ENCODE data around the gene GPRC5A.
"Not testable (repeated sequence)": the region's sequence is repeated elsewhere in the genome, so short reads cannot be mapped to it uniquely, and the experiment has no call there.

GPRC5A gene

GRCh38 chr12:12891080-12891880, at the start of gene GPRC5A:
Gene GPRC5A (plus strand): TSS chr12:12891562. CDS start chr12:12908250, 16,688 bp downstream.
- peak; percentile 89 for DNase-seq

- no peak for DNase-seq
Observed at GRCh38 chr12:12845794-12846243, 45.5 kb upstream of the GPRC5A start.

- not testable (repeated sequence) for DNase-seq
Observed at GRCh38 chr12:12846780-12847179, 44.6 kb upstream of the GPRC5A start.

DNA sequence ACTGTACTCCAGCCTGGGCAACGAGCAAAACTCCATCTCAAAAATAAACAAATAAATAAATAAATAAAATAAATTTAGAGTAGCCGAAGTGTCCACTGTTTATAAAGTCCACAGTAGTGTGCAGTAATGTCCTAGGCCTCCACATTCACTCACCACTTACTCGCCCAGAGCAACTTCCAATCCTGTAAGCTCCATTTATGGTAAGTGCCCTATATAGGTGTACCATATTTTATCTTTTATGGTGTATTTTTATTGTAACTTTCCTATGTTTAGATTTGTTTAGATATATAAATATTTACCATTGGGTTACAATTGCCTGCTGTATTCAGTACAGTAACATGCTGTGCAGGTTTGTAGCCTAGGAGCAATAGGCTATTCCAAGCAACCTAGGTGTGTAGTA, 37.9 kb upstream of the GPRC5A start:
- no peak for DNase-seq

DNA sequence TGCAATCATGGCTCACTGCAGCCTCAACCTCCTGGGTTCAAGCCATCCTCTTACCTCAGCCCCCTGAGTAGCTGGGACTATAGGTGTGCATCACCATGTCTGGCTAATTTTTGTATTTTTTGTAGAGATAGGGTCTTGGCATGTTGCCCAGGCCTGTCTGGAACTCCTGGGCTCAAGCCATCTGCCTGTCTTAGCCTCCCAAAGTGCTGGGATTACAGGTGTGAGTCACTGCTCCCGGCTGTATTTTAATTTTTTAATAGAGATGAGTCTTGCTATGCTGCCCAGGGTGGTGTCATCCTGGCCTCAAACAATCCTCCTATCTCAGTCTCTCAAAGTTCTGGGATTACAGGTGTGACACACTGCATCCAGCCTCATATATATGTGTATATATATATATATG, 31.7 kb upstream of the GPRC5A start:
- DNase-seq = peak; percentile 68

- DNase-seq = no peak
Observed at GRCh38 chr12:12864243-12864642, 27.1 kb upstream of the GPRC5A start.

GRCh38 chr12:12868477-12869235, 22.7 kb upstream of the GPRC5A start:
- no peak for DNase-seq

GRCh38 chr12:12870465-12870864, 20.9 kb upstream of the GPRC5A start:
- peak; percentile 99 for DNase-seq

DNA sequence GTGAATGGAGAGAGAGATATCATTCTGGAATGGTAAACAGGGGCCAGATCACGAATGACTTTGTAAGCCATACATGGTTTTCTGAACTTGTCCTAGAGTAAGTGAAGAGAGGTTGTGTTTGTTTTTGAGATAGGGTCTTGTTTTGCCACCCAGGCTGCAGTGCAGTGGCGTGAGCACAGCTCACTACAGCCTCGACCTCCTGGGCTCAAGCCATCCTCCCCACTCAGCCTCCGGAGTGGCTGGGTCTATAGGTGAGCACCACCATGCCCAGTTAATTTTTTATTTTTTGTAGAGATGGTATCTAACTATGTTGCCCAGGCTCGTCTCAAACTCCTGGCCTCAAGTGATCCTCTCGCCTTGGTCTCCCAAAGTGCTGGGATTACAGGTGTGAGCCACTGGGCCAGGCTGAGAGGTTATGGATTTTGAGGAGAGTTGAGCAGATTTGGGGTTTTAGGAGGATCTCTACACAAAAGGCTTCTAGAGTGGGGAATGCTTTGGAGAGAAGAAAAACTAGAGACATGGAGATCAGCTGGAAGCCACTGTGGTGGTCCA, 19.7 kb upstream of the GPRC5A start:
- no peak for DNase-seq

GRCh38 chr12:12872139-12872933, 19.0 kb upstream of the GPRC5A start:
- peak; percentile 82 for DNase-seq

- DNase-seq = peak; percentile 78
Observed at GRCh38 chr12:12872934-12873275, 18.5 kb upstream of the GPRC5A start.

DNA sequence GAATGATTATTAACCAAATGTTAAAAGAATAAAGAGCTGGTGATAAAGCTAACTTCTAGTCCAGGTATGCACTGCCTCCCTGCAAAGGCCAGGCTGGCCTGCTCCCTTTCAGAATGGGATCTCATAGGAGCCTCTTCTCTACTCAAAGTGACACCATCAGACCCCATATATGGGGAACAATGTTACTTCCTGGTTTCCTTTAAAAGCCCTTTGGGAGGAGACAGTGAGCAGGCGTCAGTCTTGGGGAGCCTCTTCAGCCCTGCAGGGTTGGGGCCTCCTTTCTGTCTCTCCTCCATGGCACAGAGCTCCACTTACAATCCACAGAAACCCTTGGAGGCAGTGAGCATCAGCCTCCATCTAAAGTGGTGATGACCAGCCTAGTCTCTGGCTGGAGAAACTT, 17.3 kb upstream of the GPRC5A start:
- no peak for DNase-seq

- not testable (repeated sequence) for DNase-seq
Observed at GRCh38 chr12:12875301-12875700, 16.1 kb upstream of the GPRC5A start.

GRCh38 chr12:12877153-12877768, 14.1 kb upstream of the GPRC5A start:
- no peak for DNase-seq

DNA sequence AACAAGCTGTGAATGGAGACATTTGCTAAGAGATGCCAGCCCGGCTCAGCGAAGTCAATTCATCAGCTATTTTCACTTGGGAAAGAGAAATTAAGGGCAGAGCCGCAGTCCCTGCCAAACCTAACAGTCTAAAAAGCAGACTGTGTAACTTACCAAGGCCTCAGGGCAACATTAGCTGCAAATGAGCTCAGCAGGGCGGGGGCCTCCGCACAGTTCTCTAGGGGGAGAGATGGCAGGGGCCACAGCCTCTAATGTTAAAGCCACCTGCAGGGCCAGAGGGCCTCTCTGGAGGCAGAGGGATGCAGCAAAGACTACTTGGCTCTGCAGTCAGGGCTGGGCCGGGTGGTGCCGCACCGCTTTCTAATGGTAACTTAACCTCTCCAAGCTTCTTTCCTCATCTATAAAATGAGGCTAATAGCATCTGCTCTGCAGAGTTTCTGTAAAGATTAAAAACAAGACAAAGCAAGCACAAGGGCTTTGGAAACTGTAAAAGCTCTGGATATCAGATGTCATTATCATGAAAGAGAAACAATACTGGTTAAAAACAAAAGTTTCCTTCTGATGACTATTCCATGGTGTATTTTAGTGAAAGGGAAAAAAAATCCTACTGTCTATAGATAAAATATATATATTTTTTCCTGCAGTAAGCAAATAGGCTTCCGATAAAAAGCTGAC, 13.4 kb upstream of the GPRC5A start:
- no peak for DNase-seq

GRCh38 chr12:12880537-12880936, 10.8 kb upstream of the GPRC5A start:
- DNase-seq = no peak

GRCh38 chr12:12881151-12881909, 10.0 kb upstream of the GPRC5A start:
- DNase-seq = peak; percentile 85

- DNase-seq = no peak
Observed at GRCh38 chr12:12882288-12882687, 9.1 kb upstream of the GPRC5A start.

GRCh38 chr12:12883369-12884001, 7.9 kb upstream of the GPRC5A start:
- no peak for DNase-seq

- no peak for DNase-seq
Observed at GRCh38 chr12:12885096-12885792, 6.1 kb upstream of the GPRC5A start.

All from fibroblast of skin of right biceps (primary cell).